ENCODE measurements around the gene CEP164. TPM values are rescaled to one million over a fixed set of nuclear protein-coding genes. Genes with fewer than 3 reads are reported as not detected.

CEP164 gene
- total and polyA plus RNA-seq, 2 of the 4 experiments (the other 2 are of a cell fraction) = 23.3 to 26.9 TPM

DNA sequence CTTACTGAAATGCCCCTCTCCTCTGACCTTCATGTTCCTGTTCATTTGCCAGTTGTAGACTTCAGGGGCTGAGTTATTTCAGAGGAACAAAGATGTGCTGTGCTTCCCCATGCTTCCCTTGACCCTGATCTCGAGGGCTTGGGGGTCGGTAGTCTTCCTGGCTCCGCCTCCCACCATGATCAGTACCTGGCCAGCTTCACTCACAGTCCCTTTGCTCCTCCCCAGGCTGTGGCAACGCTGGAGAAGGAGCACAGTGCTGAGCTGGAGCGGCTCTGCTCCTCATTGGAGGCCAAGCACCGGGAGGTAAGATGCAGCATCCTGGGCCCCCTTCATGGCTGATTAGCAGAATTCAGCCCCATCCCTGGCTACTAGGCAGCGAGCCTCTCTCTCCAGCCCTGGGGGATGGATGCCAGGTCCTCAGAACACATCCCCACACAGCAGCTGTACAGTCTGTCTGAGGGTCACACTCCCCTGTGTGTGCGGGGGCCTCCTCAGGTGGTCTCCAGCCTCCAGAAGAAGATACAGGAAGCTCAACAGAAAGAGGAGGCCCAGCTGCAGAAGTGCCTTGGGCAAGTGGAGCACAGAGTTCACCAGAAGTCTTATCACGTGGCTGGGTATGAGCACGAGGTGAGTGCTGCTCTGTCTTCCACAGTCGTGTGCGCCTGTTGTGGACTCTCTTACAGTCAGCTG is 64.5 kb downstream of the CEP164 start:
- peaks cover 64% of the 10 kb centered on the region for H3K36me3 ChIP-seq (ENCODE audit: control insufficient read depth, insufficient read depth, low read length)
- H4K91ac ChIP-seq (ENCODE audit: insufficient read depth, low read depth, low read length) = no peak overlapping the region
- in situ Hi-C loops (cut with MboI; ENCODE audit: low sequenced_read_pairs) (no loop called here), intact Hi-C loops (cut with micrococcal nuclease) (no loop called here), dilution Hi-C loops (cut with HindIII; ENCODE audit: low sequenced_read_pairs, unreplicated experiment) (no loop called here)
- no peak overlapping the region for H2AFZ ChIP-seq (replicated peaks; ENCODE audit: low read length, poor library complexity)
- 98% methylated on average over 6 of the region's 12 CpGs; no CpG with 5 or more reads in 1 of the 2 experiments for WGBS, 2 experiments (ENCODE audit: extremely low coverage in 2 of 2, insufficient read length in 1 of 2)
- no peak overlapping the region for H2AK9ac ChIP-seq (replicated peaks; ENCODE audit: low read depth, low read length, poor library complexity)
- DNase-seq = no peak
- H3K4me3 ChIP-seq (ENCODE audit: insufficient read depth, low read depth, low read length) = no peak overlapping the region
- H2BK15ac ChIP-seq (ENCODE audit: low read depth, low read length) = no peak overlapping the region
- no peak overlapping the region for H2AK5ac ChIP-seq (ENCODE audit: low read depth, low read length)
- H3K9me1 ChIP-seq (ENCODE audit: insufficient read depth, low read length) = peaks cover 7% of the 10 kb centered on the region
- no peak overlapping the region for H3K4me2 ChIP-seq (ENCODE audit: low read depth, low read length)
- H2BK120ac ChIP-seq (ENCODE audit: low read depth, low read length) = no peak overlapping the region
- no peak overlapping the region for H3K9ac ChIP-seq (ENCODE audit: low read depth, low read length)
- no peak overlapping the region for H2BK5ac ChIP-seq (ENCODE audit: low read depth, low read length, poor library complexity, severe bottlenecking)
- no peak for ATAC-seq (ENCODE audit: low read depth)
- no peak overlapping the region for H3K56ac ChIP-seq (ENCODE audit: extremely low read depth, insufficient read depth, low read length)
- no peaks in the 10 kb centered on the region; the same call in 1 of the 2 replicates for H4K20me1 ChIP-seq (ENCODE audit: insufficient read depth, low read length)
- no peak for TF ChIP-seq MAZ (IDR thresholded peaks at IDR 0.05; ENCODE audit: borderline replicate concordance, low read depth, low read length)
- TF ChIP-seq, protein P1, sequence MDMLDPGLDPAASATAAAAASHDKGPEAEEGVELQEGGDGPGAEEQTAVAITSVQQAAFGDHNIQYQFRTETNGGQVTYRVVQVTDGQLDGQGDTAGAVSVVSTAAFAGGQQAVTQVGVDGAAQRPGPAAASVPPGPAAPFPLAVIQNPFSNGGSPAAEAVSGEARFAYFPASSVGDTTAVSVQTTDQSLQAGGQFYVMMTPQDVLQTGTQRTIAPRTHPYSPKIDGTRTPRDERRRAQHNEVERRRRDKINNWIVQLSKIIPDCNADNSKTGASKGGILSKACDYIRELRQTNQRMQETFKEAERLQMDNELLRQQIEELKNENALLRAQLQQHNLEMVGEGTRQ (IDR thresholded peaks at IDR 0.05; ENCODE audit: low read depth, low read length) = no peak
- TF ChIP-seq, protein P2, sequence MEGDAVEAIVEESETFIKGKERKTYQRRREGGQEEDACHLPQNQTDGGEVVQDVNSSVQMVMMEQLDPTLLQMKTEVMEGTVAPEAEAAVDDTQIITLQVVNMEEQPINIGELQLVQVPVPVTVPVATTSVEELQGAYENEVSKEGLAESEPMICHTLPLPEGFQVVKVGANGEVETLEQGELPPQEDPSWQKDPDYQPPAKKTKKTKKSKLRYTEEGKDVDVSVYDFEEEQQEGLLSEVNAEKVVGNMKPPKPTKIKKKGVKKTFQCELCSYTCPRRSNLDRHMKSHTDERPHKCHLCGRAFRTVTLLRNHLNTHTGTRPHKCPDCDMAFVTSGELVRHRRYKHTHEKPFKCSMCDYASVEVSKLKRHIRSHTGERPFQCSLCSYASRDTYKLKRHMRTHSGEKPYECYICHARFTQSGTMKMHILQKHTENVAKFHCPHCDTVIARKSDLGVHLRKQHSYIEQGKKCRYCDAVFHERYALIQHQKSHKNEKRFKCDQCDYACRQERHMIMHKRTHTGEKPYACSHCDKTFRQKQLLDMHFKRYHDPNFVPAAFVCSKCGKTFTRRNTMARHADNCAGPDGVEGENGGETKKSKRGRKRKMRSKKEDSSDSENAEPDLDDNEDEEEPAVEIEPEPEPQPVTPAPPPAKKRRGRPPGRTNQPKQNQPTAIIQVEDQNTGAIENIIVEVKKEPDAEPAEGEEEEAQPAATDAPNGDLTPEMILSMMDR (conservative IDR thresholded peaks at IDR 0.05; ENCODE audit: low read depth, low read length) = no peak
- TF ChIP-seq MXI1 (IDR thresholded peaks at IDR 0.05; ENCODE audit: borderline replicate concordance, low read depth, low read length) = no peak
- TF ChIP-seq RFX5 (IDR thresholded peaks at IDR 0.05; ENCODE audit: low read depth, low read length) = no peak
- TF ChIP-seq, protein P3, sequence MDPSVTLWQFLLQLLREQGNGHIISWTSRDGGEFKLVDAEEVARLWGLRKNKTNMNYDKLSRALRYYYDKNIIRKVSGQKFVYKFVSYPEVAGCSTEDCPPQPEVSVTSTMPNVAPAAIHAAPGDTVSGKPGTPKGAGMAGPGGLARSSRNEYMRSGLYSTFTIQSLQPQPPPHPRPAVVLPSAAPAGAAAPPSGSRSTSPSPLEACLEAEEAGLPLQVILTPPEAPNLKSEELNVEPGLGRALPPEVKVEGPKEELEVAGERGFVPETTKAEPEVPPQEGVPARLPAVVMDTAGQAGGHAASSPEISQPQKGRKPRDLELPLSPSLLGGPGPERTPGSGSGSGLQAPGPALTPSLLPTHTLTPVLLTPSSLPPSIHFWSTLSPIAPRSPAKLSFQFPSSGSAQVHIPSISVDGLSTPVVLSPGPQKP (IDR thresholded peaks at IDR 0.05; ENCODE audit: borderline replicate concordance, low read depth, low read length) = no peak
- no peak for TF ChIP-seq NFE2L2 (IDR thresholded peaks at IDR 0.05; ENCODE audit: low read depth, low read length)
- no peak for TF ChIP-seq BHLHE40 (IDR thresholded peaks at IDR 0.05; ENCODE audit: low read depth, low read length)
- TF ChIP-seq FOS (IDR thresholded peaks at IDR 0.05; ENCODE audit: low read depth, low read length) = no peak
- no peak for TF ChIP-seq CEBPB (IDR thresholded peaks at IDR 0.05; ENCODE audit: low read depth, low read length)
- TF ChIP-seq POLR2A (IDR thresholded peaks at IDR 0.05; ENCODE audit: low read depth, low read length) = no peak
- no peak for TF ChIP-seq CHD1 (IDR thresholded peaks at IDR 0.05; ENCODE audit: low read depth, low read length)
- TF ChIP-seq RCOR1 (IDR thresholded peaks at IDR 0.05; ENCODE audit: insufficient replicate concordance, low read length) = no peak
- TF ChIP-seq RAD21 (IDR thresholded peaks at IDR 0.05; ENCODE audit: low read length) = no peak
- TF ChIP-seq SMC3 (IDR thresholded peaks at IDR 0.05; ENCODE audit: low read depth, low read length) = no peak
- TF ChIP-seq MAFK (IDR thresholded peaks at IDR 0.05; ENCODE audit: low read depth, low read length) = no peak
- no peaks in the 10 kb centered on the region for H3K9me3 ChIP-seq (ENCODE audit: control insufficient read depth, insufficient read depth, low read length)
- CTCF ChIA-PET = no interaction called here
- no peak overlapping the region for H4K8ac ChIP-seq (ENCODE audit: low read depth in 2 of 2, low read length in 2 of 2)
- peaks cover 7% of the 10 kb centered on the region for H3K4me1 ChIP-seq (ENCODE audit: control insufficient read depth, insufficient read depth, low read length)
- no peaks in the 10 kb centered on the region for H3K27me3 ChIP-seq (ENCODE audit: control insufficient read depth, insufficient read depth, low read length)
- H2BK20ac ChIP-seq (ENCODE audit: low read depth, low read length) = no peak overlapping the region
- peaks cover 0 to 4% of the 10 kb centered on the region in 2 experiments; a peak in 1 of 4 replicates for H3K79me1 ChIP-seq (ENCODE audit: low read depth in 1 of 2, low read length in 2 of 2)
- H3K27ac ChIP-seq (ENCODE audit: insufficient read depth, low read length) = no peak overlapping the region
- no peak overlapping the region for H3K18ac ChIP-seq (ENCODE audit: low read depth, low read length)
- H3K23ac ChIP-seq (ENCODE audit: low read depth, low read length) = no peak overlapping the region
- no peak overlapping the region for H4K5ac ChIP-seq (ENCODE audit: low read depth, low read length)
- no peak overlapping the region for H3K4ac ChIP-seq (ENCODE audit: low read depth, low read length)
- POLR2A ChIA-PET (ENCODE audit: unreplicated experiment) = no interaction called here
- BruUV-seq (replicated peaks) = no TSS peak
- H3K14ac ChIP-seq (replicated peaks; ENCODE audit: low read depth, low read length) = no peak overlapping the region

All from IMR-90 (cell line).